Fibroblast of lung (primary cell): Measurements from ENCODE around the gene PHF21A.

Source experiments
- EZH2 ChIP-seq: IDR thresholded peaks from 2 replicates; pipeline ENCODE4 v1.5.1; 2012; ENCODE audit warnings: low read length, control low read depth, mild to moderate bottlenecking; ENCODE audit errors: missing control alignments
- TF ChIP-seq, protein P1 (sequence below), 2 donors: IDR thresholded peaks in 1 of 2; conservative IDR thresholded peaks in 1 of 2; 1 replicate in 1 of 2; 2 replicates in 1 of 2; pipeline ENCODE4 v1.5.1; 2011 to 2012; ENCODE audit warnings: low read length in 2 of 2, control low read depth in 1 of 2, inconsistent platforms in 1 of 2, low read depth in 1 of 2, mild to moderate bottlenecking in 1 of 2

DNA sequence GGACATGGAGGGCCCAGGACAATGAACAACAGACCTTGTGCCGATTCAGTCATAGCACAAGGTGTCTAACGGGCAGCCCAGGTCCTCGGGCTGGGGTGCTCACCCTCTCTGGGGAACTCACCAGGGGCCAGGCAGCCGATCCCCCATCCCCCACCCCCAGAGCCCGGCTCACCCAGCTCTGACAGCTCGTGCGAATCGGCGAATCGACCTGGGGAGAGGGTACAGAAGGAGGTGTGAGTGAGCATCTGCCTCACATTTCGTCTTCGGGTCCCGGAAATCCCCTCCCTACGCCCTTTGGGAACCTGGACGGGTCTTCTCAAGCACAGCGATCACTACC, 204.0 kb downstream of the PHF21A start:
- TF ChIP-seq, protein P1, sequence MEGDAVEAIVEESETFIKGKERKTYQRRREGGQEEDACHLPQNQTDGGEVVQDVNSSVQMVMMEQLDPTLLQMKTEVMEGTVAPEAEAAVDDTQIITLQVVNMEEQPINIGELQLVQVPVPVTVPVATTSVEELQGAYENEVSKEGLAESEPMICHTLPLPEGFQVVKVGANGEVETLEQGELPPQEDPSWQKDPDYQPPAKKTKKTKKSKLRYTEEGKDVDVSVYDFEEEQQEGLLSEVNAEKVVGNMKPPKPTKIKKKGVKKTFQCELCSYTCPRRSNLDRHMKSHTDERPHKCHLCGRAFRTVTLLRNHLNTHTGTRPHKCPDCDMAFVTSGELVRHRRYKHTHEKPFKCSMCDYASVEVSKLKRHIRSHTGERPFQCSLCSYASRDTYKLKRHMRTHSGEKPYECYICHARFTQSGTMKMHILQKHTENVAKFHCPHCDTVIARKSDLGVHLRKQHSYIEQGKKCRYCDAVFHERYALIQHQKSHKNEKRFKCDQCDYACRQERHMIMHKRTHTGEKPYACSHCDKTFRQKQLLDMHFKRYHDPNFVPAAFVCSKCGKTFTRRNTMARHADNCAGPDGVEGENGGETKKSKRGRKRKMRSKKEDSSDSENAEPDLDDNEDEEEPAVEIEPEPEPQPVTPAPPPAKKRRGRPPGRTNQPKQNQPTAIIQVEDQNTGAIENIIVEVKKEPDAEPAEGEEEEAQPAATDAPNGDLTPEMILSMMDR (conservative IDR thresholded peaks at IDR 0.05 in 1 of 2, IDR thresholded peaks at IDR 0.05 in 1 of 2; ENCODE audit: low read depth in 1 of 2, low read length in 2 of 2), result no peak
- no peak for TF ChIP-seq EZH2
